ACHN (cell line): ENCODE results near the gene CD79B.
"Not testable (repeated sequence)": the region's sequence is repeated elsewhere in the genome, so short reads cannot be mapped to it uniquely, and the experiment has no call there.

Experiments used
- DNase-seq: peaks from one replicate; pipeline ENCODE4 v3.0.0-alpha.2; 2015
- in situ Hi-C: cut with HindIII; loops from 2 replicates; pipeline ENCODE4 v1.10.0; 2017; ENCODE audit warnings: low sequenced_read_pairs, low pct_ligation_motif_present, low pct_unique_long_range_greater_than_20kb

Gene CD79B

GRCh38 chr17:63918789-63919305 lies 13.3 kb downstream of the CD79B start, which contains the start of gene GH1:
Gene GH1, minus strand, starts transcription at chr17:63918839. Its CDS starts 63 bp downstream, at chr17:63918776.
- DNase-seq, in situ Hi-C loops: not testable (repeated sequence)

- in situ Hi-C loops: no loop called here
- DNase-seq: peak; percentile 13
Measured at GRCh38 chr17:63918305-63918704, 13.8 kb downstream of the CD79B start.

- no peak for DNase-seq
- in situ Hi-C loops: no loop called here
Measured at GRCh38 chr17:63917646-63918045, 14.5 kb downstream of the CD79B start.

GRCh38 chr17:63917206-63917605 lies 14.9 kb downstream of the CD79B start:
- in situ Hi-C loops, DNase-seq: not testable (repeated sequence)

GRCh38 chr17:63916566-63917185 lies 15.5 kb downstream of the CD79B start:
- in situ Hi-C loops: no loop called here

GRCh38 chr17:63915753-63916152 lies 16.4 kb downstream of the CD79B start:
- DNase-seq, in situ Hi-C loops: not testable (repeated sequence)

More at GRCh38 chr17:63916566-63917185, 15.5 kb downstream of the CD79B start:
- no peak for DNase-seq

GRCh38 chr17:63914471-63914870 lies 17.7 kb downstream of the CD79B start:
- no peak for DNase-seq
- in situ Hi-C loops: no loop called here

GRCh38 chr17:63911657-63912100 lies 20.5 kb downstream of the CD79B start:
- in situ Hi-C loops: no loop called here
- DNase-seq: peak; percentile 40

GRCh38 chr17:63911041-63911635 lies 21.0 kb downstream of the CD79B start, which contains the start of gene CSHL1:
Gene CSHL1, minus strand, starts transcription at chr17:63911258. Its CDS starts 62 bp downstream, at chr17:63911196.
- in situ Hi-C loops: no loop called here
- no peak for DNase-seq

- in situ Hi-C loops: no loop called here
- no peak for DNase-seq
Measured at GRCh38 chr17:63910096-63910495, 22.0 kb downstream of the CD79B start.

GRCh38 chr17:63909586-63909985 lies 22.5 kb downstream of the CD79B start:
- in situ Hi-C loops, DNase-seq: not testable (repeated sequence)

- in situ Hi-C loops: not testable (repeated sequence)
- DNase-seq: peak; percentile 45
Measured at GRCh38 chr17:63907161-63907778, 24.9 kb downstream of the CD79B start.

GRCh38 chr17:63904796-63905195 lies 27.3 kb downstream of the CD79B start:
- in situ Hi-C loops: not testable (repeated sequence)

GRCh38 chr17:63903787-63904201 lies 28.3 kb downstream of the CD79B start:
- peak; percentile 23 for DNase-seq
- in situ Hi-C loops: not testable (repeated sequence)

More at GRCh38 chr17:63904796-63905195, 27.3 kb downstream of the CD79B start:
- not testable (repeated sequence) for DNase-seq

GRCh38 chr17:63901971-63902370 lies 30.2 kb downstream of the CD79B start:
- in situ Hi-C loops, DNase-seq: not testable (repeated sequence)

GRCh38 chr17:63898899-63899798 lies 33.0 kb downstream of the CD79B start:
- DNase-seq, in situ Hi-C loops: not testable (repeated sequence)

GRCh38 chr17:63896524-63897354 lies 35.4 kb downstream of the CD79B start, which contains the start of gene CSH1:
Gene CSH1, minus strand, starts transcription at chr17:63896574. Its CDS starts 63 bp downstream, at chr17:63896511.
- DNase-seq, in situ Hi-C loops: not testable (repeated sequence)
